HTERT RPE-1 (cell line): Measurements from ENCODE around the gene TJAP1.

Source experiments
- in situ Hi-C: fragments of 300-500 bp; cut with MboI; formaldehyde crosslinking; loops from 4 replicates; pipeline ENCODE4 v1.14.3; 2020; ENCODE audit warnings: low sequenced_read_pairs

TJAP1 gene

GRCh38 chr6:43477235-43478007, at the start of gene TJAP1:
TSS of gene TJAP1 (plus strand) at chr6:43477570. CDS start at chr6:43499002, 21,432 bp downstream.
- in situ Hi-C loops = no loop called here

DNA sequence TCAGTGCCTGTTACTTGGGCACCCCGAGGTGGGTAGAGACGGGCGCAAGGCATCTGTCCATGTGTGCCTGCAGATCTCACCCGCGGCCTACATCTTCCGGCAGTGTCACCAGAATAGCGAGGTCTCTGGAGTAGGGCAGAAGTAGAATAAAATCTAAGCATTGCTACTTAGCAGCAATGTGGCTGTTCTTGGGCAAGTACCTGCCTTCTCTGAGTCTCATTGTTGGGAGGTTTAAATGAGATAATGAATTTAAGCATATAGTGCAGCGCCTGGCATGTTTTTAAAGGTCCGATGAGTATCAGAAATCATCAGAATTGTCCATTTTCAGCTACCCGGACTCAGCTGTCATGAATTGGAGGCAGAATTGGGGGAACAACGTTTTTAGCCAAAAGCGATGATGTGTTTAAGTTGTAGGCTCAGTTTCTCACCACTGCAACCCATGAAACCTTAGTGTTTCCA, 49.2 kb upstream of the TJAP1 start:
- in situ Hi-C loops = no loop called here

GRCh38 chr6:43428874-43429273, 48.5 kb upstream of the TJAP1 start:
- in situ Hi-C loops = no loop called here

DNA sequence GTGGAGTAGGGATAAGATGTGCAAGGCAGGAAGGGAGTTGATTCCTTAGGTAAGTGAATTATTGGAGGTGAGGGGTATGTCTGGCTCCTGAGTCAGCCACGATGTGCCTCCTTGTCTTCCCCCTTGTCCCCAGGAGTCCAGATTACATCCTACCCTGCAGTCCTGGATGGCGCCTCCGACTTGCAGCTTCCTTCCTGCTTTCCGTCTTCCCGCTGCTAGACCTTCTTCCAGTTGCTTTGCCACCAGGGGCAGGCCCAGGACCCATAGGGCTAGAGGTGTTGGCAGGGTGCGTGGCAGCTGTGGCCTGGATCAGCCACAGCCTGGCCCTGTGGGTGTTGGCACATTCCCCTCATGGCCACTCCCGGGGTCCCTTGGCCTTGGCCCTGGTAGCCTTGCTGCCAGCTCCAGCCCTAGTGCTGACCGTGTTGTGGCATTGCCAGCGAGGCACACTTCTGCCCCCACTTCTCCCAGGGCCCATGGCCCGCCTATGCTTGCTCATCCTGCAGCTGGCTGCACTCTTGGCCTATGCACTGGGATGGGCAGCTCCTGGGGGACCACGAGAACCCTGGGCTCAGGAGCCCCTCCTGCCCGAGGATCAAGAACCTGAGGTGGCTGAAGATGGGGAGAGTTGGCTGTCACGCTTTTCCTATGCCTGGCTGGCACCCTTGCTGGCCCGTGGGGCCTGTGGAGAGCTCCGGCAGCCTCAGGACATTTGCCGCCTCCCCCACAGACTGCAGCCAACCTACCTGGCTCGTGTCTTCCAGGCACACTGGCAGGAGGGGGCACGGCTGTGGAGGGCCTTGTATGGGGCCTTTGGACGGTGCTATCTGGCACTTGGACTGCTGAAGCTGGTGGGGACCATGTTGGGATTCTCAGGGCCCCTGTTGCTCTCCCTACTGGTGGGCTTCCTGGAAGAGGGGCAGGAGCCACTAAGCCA, 45.1 kb upstream of the TJAP1 start:
- in situ Hi-C loops = no loop called here

GRCh38 chr6:43433148-43433547, 44.2 kb upstream of the TJAP1 start:
- in situ Hi-C loops = no loop called here

DNA sequence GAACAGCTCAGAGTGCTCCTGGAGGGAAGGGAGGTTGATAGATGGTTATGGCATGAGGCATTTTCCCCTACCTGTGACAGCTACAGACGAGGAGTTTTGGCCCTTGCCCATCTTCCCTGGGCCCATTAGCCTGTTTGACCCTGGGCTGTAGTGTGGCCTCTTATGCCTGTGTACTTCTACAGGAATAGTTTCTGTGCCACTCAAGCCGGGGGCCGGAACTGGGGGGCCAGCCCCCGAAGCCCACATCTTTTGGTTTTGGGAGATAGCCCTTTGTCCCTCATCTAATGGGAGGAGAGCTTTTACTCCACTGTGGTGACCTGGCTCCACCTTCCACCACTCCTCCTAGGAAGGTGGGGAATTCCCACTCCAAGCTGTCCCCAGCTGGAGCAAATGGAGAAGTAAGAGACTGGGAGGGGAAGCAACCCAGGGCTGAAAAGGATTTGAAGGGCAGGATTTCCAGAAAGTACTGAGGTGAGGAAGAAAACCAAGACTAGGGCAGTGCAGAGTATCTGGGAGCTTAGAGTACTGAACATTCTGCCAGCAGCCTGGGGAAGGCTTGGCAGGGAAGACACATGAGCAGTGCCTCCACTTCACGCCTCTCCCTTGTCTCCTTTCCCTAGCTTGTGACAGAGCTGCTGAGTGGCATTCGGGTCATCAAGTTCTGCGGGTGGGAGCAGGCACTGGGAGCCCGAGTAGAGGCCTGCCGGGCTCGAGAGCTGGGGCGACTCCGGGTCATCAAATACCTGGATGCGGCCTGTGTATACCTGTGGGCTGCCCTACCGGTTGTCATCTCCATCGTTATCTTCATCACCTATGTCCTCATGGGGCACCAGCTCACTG, 43.1 kb upstream of the TJAP1 start:
- in situ Hi-C loops = no loop called here

GRCh38 chr6:43434943-43435342, 42.4 kb upstream of the TJAP1 start:
- in situ Hi-C loops = no loop called here

DNA sequence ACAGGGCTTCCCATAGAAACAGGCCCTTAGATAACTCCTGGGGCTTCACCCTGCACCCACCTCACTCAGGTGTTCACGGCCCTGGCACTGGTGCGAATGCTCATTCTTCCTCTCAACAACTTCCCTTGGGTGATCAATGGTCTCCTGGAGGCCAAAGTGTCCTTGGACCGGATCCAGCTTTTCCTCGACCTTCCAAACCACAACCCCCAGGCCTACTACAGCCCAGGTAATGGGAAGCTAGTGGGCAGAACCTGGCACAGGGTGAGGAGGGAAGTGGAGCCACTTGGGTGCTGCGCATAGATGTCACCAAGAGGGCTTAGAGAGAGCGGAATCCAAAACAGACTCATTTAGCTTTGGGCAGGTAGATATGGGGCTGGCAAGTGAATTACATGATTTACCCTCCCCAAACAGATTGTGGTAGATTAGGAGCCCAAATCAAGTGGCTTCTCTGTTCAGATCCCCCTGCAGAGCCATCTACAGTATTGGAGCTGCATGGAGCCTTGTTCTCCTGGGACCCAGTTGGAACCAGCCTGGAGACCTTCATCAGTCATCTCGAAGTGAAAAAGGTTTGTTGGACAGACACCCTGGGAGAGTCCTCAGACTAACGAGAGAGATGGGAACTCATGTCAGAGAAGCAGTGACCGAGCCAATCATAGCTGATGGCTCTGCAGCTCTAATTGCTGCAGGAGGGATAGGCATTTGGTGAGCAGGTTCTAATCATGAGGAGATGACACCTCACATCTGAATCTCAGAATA, 41.5 kb upstream of the TJAP1 start:
- in situ Hi-C loops = no loop called here

- in situ Hi-C loops = no loop called here
These were observed 40.6 kb upstream of the TJAP1 start for GRCh38 chr6:43436577-43437282.

- in situ Hi-C loops = no loop called here
These were observed 39.7 kb upstream of the TJAP1 start for GRCh38 chr6:43437700-43438099.

DNA sequence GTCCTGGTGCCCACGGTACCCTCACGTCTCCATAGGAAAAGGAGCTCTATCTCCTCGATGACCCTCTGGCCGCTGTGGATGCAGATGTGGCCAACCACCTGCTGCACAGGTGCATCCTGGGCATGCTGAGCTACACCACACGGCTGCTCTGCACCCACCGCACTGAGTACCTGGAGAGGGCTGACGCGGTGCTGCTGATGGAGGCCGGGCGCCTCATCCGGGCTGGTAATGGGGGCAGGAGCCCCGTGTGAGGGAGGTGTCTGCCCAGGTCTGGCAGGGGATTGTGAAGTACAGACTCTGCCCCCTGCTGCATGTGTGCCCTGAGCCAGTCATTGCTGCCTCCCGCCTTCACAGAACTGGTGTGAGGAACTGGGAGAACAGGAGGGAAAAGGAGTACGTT, 34.4 kb upstream of the TJAP1 start:
- in situ Hi-C loops = no loop called here

DNA sequence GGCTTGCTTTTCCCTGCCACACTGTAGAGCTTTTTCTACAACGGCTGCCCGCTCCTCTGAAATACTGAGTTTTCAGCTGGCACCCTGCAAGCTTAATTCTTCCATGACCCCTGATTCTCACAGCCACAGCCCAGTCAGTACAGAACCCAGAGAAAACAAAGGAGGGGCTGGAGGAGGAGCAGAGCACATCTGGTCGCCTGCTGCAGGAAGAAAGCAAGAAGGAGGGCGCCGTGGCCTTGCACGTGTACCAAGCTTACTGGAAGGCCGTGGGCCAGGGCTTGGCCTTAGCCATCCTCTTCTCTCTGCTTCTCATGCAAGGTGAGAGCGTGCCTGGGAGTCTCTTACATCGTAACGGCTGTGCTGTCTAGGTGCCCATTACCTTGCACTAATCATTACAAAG, 33.3 kb upstream of the TJAP1 start:
- in situ Hi-C loops = no loop called here

- in situ Hi-C loops = no loop called here
These were observed 32.8 kb upstream of the TJAP1 start for GRCh38 chr6:43444582-43444981.

DNA sequence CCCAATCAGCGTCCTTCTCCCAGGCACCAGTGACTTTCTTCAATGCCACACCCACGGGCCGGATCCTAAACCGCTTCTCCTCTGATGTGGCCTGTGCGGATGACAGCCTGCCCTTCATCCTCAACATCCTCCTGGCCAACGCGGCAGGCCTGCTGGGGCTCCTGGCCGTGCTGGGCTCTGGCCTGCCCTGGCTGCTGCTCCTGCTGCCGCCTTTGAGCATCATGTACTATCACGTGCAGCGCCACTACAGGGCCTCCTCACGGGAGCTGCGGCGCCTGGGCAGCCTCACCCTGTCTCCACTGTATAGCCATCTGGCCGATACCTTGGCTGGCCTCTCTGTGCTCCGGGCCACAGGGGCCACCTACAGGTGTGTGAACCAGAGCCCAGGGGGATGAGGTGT, 31.8 kb upstream of the TJAP1 start:
- in situ Hi-C loops = no loop called here

GRCh38 chr6:43447604-43448003, 29.8 kb upstream of the TJAP1 start:
- in situ Hi-C loops = no loop called here

DNA sequence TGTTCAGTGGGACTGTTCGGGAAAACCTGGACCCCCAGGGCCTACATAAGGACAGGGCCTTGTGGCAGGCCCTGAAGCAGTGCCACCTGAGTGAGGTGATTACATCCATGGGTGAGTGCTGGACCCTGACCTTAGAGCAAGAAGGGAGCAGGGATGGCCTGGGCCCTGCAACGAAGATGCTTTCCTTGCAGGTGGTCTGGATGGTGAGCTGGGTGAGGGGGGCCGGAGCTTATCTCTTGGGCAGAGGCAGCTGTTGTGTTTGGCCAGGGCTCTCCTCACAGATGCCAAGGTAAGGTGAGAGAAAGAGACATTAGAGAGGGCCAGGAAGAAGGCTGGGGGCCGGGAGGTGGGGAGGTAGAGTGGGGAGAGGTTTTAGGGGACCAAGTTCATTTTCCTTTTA, 28.5 kb upstream of the TJAP1 start:
- in situ Hi-C loops = no loop called here

DNA sequence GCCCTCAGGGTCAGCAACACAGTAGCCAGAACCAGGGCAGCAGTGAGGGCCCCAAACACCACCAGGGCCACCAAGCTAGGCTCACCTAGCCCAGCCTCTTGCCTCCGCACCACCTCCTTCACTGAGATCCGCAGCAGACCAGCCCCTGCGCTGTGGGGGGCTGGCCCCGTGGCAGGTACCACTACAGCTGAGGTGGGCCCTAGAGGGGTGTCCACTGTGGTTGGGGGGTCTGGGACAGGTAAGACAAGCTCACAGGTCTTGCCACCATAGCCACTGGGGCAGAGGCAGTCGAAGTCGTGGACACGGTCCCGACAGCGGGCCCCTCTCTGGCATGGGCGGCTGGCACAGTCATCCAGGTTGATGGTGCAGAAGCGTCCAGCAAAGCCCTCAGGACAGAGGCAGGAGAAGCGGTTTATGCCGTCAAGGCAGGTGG, 26.7 kb upstream of the TJAP1 start:
- in situ Hi-C loops = no loop called here

DNA sequence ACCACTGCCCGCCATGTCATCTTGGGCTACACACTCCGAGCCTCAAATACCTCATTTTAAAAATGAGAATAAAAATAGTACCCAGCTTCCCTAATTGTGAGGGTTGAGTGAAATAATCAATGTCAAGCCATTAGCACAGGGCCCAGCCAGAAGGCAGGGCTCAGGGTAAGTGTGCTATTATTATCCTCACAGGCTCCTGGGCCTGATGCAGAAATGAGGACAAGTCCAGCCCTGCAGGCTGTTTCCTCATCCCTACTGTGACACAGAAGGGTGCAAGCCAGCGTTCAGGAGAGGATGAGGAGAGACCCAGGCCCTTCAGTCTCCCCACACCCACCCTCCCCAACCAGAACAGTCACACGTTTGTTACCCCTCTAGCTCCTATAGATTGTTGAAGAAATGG, 26.0 kb upstream of the TJAP1 start:
- in situ Hi-C loops = no loop called here

- in situ Hi-C loops = no loop called here
These were observed 25.4 kb upstream of the TJAP1 start for GRCh38 chr6:43451939-43452338.

- in situ Hi-C loops = no loop called here
These were observed 24.5 kb upstream of the TJAP1 start for GRCh38 chr6:43452896-43453295.
